H1 (cell line): ENCODE results near the gene PITPNC1. TPM values are rescaled to one million over a fixed set of nuclear protein-coding genes. Genes with fewer than 3 reads are reported as not detected.

Experiments
- CTCF ChIA-PET: fragments of 300-600 bp; sonication (Branson Sonifier 250); formaldehyde crosslinking; loops from one replicate; lab custom pipeline; 2021; ENCODE audit not compliant: partially characterized antibody; lab: Charles Lee
- POLR2A ChIA-PET: fragments of 300-600 bp; sonication (Branson Sonifier 250); formaldehyde crosslinking; loops from one replicate; lab custom pipeline; 2021; ENCODE audit warnings: inconsistent platforms; ENCODE audit not compliant: partially characterized antibody; lab: Charles Lee
- DNase-seq, 2 experiments: peaks; one replicate each; pipeline versions ENCODE4 v3.0.0 to v3.0.0-alpha.2; 2010 to 2022; ENCODE audit warnings: low spot score in 2 of 2, low read depth in 1 of 2, mixed read lengths in 1 of 2
- FAIRE-seq: peaks from 2 replicates; lab custom pipeline; 2011; peaks lifted over from hg19 to GRCh38; lab: Jason Lieb, UNC
- H2AFZ ChIP-seq: 2 replicates; pipeline ENCODE4 v1.8.1; 2012; ENCODE audit warnings: low read length, inconsistent platforms
- H2AK5ac ChIP-seq: 2 replicates; pipeline ENCODE4 v1.6.1; 2013; ENCODE audit warnings: low read depth, low read length
- H2BK120ac ChIP-seq: replicated peaks from 2 replicates; pipeline ENCODE3; 2013; ENCODE audit warnings: low read depth, low read length, inconsistent platforms
- H2BK12ac ChIP-seq: 2 replicates; pipeline ENCODE4 v1.6.1; 2013; ENCODE audit warnings: low read depth, low read length
- H2BK15ac ChIP-seq: 2 replicates; pipeline ENCODE4 v1.6.1; 2013; ENCODE audit warnings: low read length
- H2BK20ac ChIP-seq: 2 replicates; pipeline ENCODE4 v1.6.1; 2013; ENCODE audit warnings: low read length
- H2BK5ac ChIP-seq: 2 replicates; pipeline ENCODE4 v1.6.1; 2013; ENCODE audit warnings: low read depth, low read length
- H3K14ac ChIP-seq: 2 replicates; pipeline ENCODE4 v1.6.1; 2013; ENCODE audit warnings: inconsistent platforms; ENCODE audit not compliant: insufficient read length
- H3K18ac ChIP-seq: 2 replicates; pipeline ENCODE4 v1.6.1; 2013; ENCODE audit warnings: low read length; ENCODE audit errors: extremely low read depth
- H3K23ac ChIP-seq: 2 replicates; pipeline ENCODE4 v1.6.1; 2013; ENCODE audit warnings: inconsistent platforms; ENCODE audit not compliant: insufficient read length
- H3K23me2 ChIP-seq: 2 replicates; pipeline ENCODE4 v1.6.1; 2013; ENCODE audit warnings: low read depth, low read length
- H3K27ac ChIP-seq: 2 replicates; pipeline ENCODE4 v1.6.1; 2011; ENCODE audit warnings: low read depth, low read length, inconsistent platforms
- H3K27me3 ChIP-seq, 4 experiments: replicated peaks in 1 of 4; 1 replicate in 1 of 4; 2 replicates in 3 of 4; pipeline versions ENCODE4 v1.6.1 to v1.8.1; 2011 to 2013; ENCODE audit warnings: low read length in 3 of 4, mild to moderate bottlenecking in 3 of 4, inconsistent platforms in 2 of 4, mixed read lengths in 2 of 4, moderate library complexity in 1 of 4; ENCODE audit not compliant: control insufficient read depth in 3 of 4, insufficient read depth in 3 of 4; ENCODE audit errors: extremely low read depth in 1 of 4
- H3K36me3 ChIP-seq, 4 experiments: 2 replicates each; pipeline versions ENCODE4 v1.6.1 to v1.8.1; 2011 to 2013; ENCODE audit warnings: mild to moderate bottlenecking in 4 of 4, low read length in 3 of 4, moderate library complexity in 2 of 4, control low read depth in 1 of 4, inconsistent platforms in 1 of 4; ENCODE audit not compliant: insufficient read depth in 4 of 4, control insufficient read depth in 2 of 4
- H3K4ac ChIP-seq: replicated peaks from 2 replicates; pipeline ENCODE3; 2013; ENCODE audit warnings: low read length, low read depth, mixed read lengths, inconsistent platforms; ENCODE audit not compliant: insufficient read length
- H3K4me1 ChIP-seq, 4 experiments: replicated peaks in 1 of 4; 1 replicate in 1 of 4; 2 replicates in 3 of 4; pipeline versions ENCODE4 v1.6.1 to v1.8.1; 2011 to 2013; ENCODE audit warnings: low read length in 3 of 4, inconsistent platforms in 2 of 4, mixed read lengths in 1 of 4; ENCODE audit not compliant: insufficient read depth in 4 of 4, control insufficient read depth in 3 of 4
- H3K4me2 ChIP-seq, 2 experiments: 2 replicates each; pipeline versions ENCODE4 v1.6.1 to v1.8.1; 2011 to 2013; ENCODE audit warnings: low read depth in 2 of 2, low read length in 2 of 2, control low read depth in 1 of 2, inconsistent platforms in 1 of 2, mild to moderate bottlenecking in 1 of 2; ENCODE audit not compliant: insufficient read depth in 1 of 2
- H3K4me3 ChIP-seq, 4 experiments: fragments of 200-600, 300-600 bp in 1 of 4; sonication (generic), shearing (Covaris generic), sonication (Bioruptor Twin) in 1 of 4; 2 replicates each; pipeline versions ENCODE4 v1.5.1 to v1.8.1; 2011 to 2016; ENCODE audit warnings: low read length in 4 of 4, low read depth in 3 of 4, control low read depth in 2 of 4, inconsistent platforms in 2 of 4, mild to moderate bottlenecking in 2 of 4, mixed read lengths in 1 of 4, moderate library complexity in 1 of 4; ENCODE audit not compliant: insufficient read depth in 2 of 4; ENCODE audit errors: extremely low read depth in 1 of 4
- H3K56ac ChIP-seq: replicated peaks from 2 replicates; pipeline ENCODE3; 2013; ENCODE audit warnings: low read depth, mild to moderate bottlenecking, mixed read lengths, low read length, inconsistent platforms; ENCODE audit not compliant: insufficient read length
- H3K79me1 ChIP-seq: 2 replicates; pipeline ENCODE4 v1.6.1; 2013; ENCODE audit warnings: low read depth, low read length, control low read depth
- H3K79me2 ChIP-seq, 2 experiments: 2 replicates each; pipeline versions ENCODE4 v1.6.1 to v1.8.1; 2012 to 2013; ENCODE audit warnings: low read length in 2 of 2, mild to moderate bottlenecking in 2 of 2, inconsistent platforms in 1 of 2; ENCODE audit not compliant: insufficient read depth in 2 of 2, control insufficient read depth in 1 of 2
- H3K9ac ChIP-seq, 4 experiments: replicated peaks in 1 of 4; 1 replicate in 1 of 4; 2 replicates in 3 of 4; pipeline versions ENCODE4 v1.6.1 to v1.8.1; 2011 to 2013; ENCODE audit warnings: low read depth in 3 of 4, low read length in 3 of 4, control low read depth in 2 of 4, mild to moderate bottlenecking in 2 of 4, moderate library complexity in 2 of 4, inconsistent platforms in 1 of 4; ENCODE audit errors: extremely low read depth in 1 of 4
- H3K9me3 ChIP-seq, 2 experiments: 2 replicates each; pipeline versions ENCODE4 v1.6.1 to v1.8.1; 2012 to 2013; ENCODE audit warnings: mild to moderate bottlenecking in 2 of 2, moderate library complexity in 2 of 2, control low read depth in 1 of 2, inconsistent platforms in 1 of 2, low read depth in 1 of 2, low read length in 1 of 2, mixed read lengths in 1 of 2; ENCODE audit not compliant: insufficient read depth in 2 of 2
- H4K20me1 ChIP-seq, 2 experiments: replicated peaks in 1 of 2; 2 replicates each; pipeline versions ENCODE3 to v1.8.1; 2011 to 2013; ENCODE audit warnings: inconsistent platforms in 2 of 2, low read length in 2 of 2, mild to moderate bottlenecking in 1 of 2; ENCODE audit not compliant: insufficient read depth in 2 of 2, control insufficient read depth in 1 of 2
- H4K5ac ChIP-seq: 2 replicates; pipeline ENCODE4 v1.6.1; 2013; ENCODE audit warnings: low read length, low read depth, mixed read lengths, inconsistent platforms; ENCODE audit not compliant: insufficient read length
- H4K8ac ChIP-seq: 2 replicates; pipeline ENCODE4 v1.8.0; 2013; ENCODE audit warnings: mild to moderate bottlenecking, moderate library complexity, low read length, inconsistent platforms; ENCODE audit not compliant: insufficient read depth; ENCODE audit errors: extremely low read depth
- H4K91ac ChIP-seq: replicated peaks from 2 replicates; pipeline ENCODE3; 2013; ENCODE audit warnings: low read length, mixed read lengths, inconsistent platforms; ENCODE audit not compliant: insufficient read length
- SIRT6 ChIP-seq: IDR thresholded peaks from one replicate; pipeline ENCODE4 v1.7.1; 2012; ENCODE audit warnings: low read length, inconsistent platforms
- WGBS, 2 experiments: shearing (Covaris generic) in 1 of 2; methylation state at CpG; one replicate each; pipeline versions ENCODE4 v1.1.6 to v1.1.7; 2013 to 2015; ENCODE audit warnings: low lambda C conversion rate in 2 of 2, mixed read lengths in 2 of 2, inconsistent platforms in 1 of 2, low coverage in 1 of 2, missing lambda C conversion rate in 1 of 2; ENCODE audit not compliant: insufficient replicate concordance in 2 of 2, insufficient coverage in 1 of 2, insufficient read length in 1 of 2; ENCODE audit errors: extremely low coverage in 1 of 2, missing lambda C conversion rate in 1 of 2; 5-methylcytosine and 5-hydroxymethylcytosine counted together
- polyA plus RNA-seq, 7 experiments: library from polyadenylated mRNA; depleted of rRNA in 3 of 7; stranded (reverse) in 5 of 7; unstranded in 2 of 7; fragments of >200 nt in 5 of 7; fragments of 200-250 nt in 2 of 7; gene quantifications; 1 replicate in 5 of 7; 2 replicates in 1 of 7; 4 replicates in 1 of 7; pipeline versions ENCODE4 v1.2.1 to v1.2.3, GENCODE V29; 2011 to 2013; ENCODE audit warnings: missing spikeins in 2 of 7, mixed read lengths in 2 of 7
- total RNA-seq: library from RNA; stranded (reverse); fragmentation: NEBNext Ultra II Directional; extraction: Animal tissue kit (Norgen Biotek cat#: 25700); gene quantifications from 2 replicates; pipeline ENCODE4 v1.2.1, GENCODE V29; 2021

The PITPNC1 gene
- total and polyA plus RNA-seq, 2 of the 8 experiments (the other 6 are each of a cell fraction or from before 2014, with no cell fraction given): 17.6 to 54.7 TPM

GRCh38 chr17:67656494-67657203, 279.6 kb downstream of the PITPNC1 start:
- Histone ChIP-seq H2BK15ac (no peak overlapping the region), H2AK5ac (no peak overlapping the region), H3K79me1 (no peaks in the 10 kb centered on the region; the same call in 1 of the 2 replicates), H4K8ac (no peak overlapping the region), H3K9me3 (no peaks in the 10 kb centered on the region), H3K4me1 (peaks cover 3 to 9% (median 5%) of the 10 kb centered on the region in 4 experiments; a peak in 5 of 7 replicates), H2BK20ac (no peak overlapping the region), H3K36me3 (no peaks in the 10 kb centered on the region), H3K27ac (no peak overlapping the region), H3K18ac (no peak overlapping the region), H3K23me2 (no peaks in the 10 kb centered on the region), H3K14ac (no peak overlapping the region), H4K20me1 (no peaks in the 10 kb centered on the region), H3K4me2 (no peak overlapping the region), H3K9ac (no peak overlapping the region), H3K79me2 (no peaks in the 10 kb centered on the region), H2BK5ac (no peak overlapping the region), H2AFZ (no peak overlapping the region), H2BK12ac (no peak overlapping the region), H3K27me3 (no peaks in the 10 kb centered on the region), H2BK120ac (no peak overlapping the region), H4K5ac (no peak overlapping the region), H3K4ac (no peak overlapping the region), H3K56ac (no peak overlapping the region), H3K23ac (no peak overlapping the region), H4K91ac (no peak overlapping the region), H3K4me3 (no peak overlapping the region)
- ChIA-PET POLR2A (no interaction called here), CTCF (interaction anchor here (1.3 kb wide), 1 partner anchor 11 kb away, joined by 6 read pairs; no protein-coding TSS in a partner anchor)
- 88% methylated on average over 8 of the region's 8 CpGs; no CpG with 5 or more reads in 1 of the 2 experiments for WGBS, 2 experiments
- no peak for TF ChIP-seq SIRT6
- DNase-seq: no peak
- FAIRE-seq: no peak
